ENCODE results near the gene DNM2.
"Not testable (repeated sequence)": the region's sequence is repeated elsewhere in the genome, so short reads cannot be mapped to it uniquely, and the experiment has no call there.

DNA sequence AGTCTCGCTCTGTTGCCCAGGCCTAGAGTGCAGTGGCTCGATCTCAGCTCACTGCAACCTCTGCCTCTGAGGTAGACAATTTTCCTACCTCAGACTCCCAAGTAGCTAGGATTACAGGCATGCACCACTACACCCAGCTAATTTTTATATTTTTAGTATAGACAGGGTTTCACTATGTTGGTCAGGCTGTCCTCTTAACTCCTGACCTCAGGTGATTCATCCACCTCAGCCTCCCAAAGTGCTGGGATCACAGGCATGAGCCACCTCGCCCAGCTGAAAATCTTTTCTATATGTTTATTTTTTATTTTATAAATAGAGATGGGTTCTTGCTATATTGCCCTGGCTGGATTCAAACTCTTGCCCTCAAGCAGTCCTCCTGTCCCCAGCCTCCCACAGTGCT, 46.0 kb upstream of the DNM2 start:
- TF ChIP-seq, protein P1, sequence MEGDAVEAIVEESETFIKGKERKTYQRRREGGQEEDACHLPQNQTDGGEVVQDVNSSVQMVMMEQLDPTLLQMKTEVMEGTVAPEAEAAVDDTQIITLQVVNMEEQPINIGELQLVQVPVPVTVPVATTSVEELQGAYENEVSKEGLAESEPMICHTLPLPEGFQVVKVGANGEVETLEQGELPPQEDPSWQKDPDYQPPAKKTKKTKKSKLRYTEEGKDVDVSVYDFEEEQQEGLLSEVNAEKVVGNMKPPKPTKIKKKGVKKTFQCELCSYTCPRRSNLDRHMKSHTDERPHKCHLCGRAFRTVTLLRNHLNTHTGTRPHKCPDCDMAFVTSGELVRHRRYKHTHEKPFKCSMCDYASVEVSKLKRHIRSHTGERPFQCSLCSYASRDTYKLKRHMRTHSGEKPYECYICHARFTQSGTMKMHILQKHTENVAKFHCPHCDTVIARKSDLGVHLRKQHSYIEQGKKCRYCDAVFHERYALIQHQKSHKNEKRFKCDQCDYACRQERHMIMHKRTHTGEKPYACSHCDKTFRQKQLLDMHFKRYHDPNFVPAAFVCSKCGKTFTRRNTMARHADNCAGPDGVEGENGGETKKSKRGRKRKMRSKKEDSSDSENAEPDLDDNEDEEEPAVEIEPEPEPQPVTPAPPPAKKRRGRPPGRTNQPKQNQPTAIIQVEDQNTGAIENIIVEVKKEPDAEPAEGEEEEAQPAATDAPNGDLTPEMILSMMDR (IDR thresholded peaks at IDR 0.05), result not testable (repeated sequence)
- not testable (repeated sequence) for TF ChIP-seq POLR2A, EP300, POLR2AphosphoS5 (IDR thresholded peaks at IDR 0.05)
